Measurements from ENCODE around the gene SHOC2.

The SHOC2 gene

DNA sequence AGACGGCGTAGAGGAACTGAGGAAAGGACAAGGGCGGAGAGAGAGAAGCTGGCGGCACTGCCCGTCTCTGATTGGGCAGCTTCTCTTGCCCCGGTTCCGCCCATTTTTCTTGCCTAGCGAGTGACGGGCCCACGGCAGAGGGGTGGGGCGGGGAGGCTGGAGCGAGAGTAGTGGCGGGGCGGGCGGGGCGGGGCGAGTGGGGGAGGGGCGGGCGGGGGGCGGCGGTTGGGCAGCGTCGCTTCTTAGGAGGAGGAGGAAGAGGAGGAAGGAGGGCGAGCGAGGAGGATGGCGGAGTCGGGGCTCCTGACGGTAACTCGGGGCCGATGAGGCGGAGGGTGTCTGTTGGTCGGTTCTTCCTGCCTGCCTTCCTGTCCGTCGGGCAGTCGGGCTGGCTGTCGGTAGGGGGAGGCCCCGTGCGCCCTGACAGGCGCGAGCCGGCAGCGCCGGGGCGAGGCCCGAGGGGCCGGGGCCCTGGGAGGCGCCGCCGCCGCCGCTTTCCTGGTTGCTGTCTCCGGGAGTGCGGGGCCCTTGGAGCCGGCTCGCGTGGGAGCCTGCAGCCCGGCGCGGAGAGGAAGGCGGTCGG, at the start of gene SHOC2:
Gene SHOC2, plus strand, starts transcription at position 256 of the 583 bp plus-strand sequence. CDS start 44,755 bp downstream, outside the sequence.
- DNase-seq (ENCODE audit: low read depth), result no peak
- TF ChIP-seq, protein P1, sequence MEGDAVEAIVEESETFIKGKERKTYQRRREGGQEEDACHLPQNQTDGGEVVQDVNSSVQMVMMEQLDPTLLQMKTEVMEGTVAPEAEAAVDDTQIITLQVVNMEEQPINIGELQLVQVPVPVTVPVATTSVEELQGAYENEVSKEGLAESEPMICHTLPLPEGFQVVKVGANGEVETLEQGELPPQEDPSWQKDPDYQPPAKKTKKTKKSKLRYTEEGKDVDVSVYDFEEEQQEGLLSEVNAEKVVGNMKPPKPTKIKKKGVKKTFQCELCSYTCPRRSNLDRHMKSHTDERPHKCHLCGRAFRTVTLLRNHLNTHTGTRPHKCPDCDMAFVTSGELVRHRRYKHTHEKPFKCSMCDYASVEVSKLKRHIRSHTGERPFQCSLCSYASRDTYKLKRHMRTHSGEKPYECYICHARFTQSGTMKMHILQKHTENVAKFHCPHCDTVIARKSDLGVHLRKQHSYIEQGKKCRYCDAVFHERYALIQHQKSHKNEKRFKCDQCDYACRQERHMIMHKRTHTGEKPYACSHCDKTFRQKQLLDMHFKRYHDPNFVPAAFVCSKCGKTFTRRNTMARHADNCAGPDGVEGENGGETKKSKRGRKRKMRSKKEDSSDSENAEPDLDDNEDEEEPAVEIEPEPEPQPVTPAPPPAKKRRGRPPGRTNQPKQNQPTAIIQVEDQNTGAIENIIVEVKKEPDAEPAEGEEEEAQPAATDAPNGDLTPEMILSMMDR (IDR thresholded peaks at IDR 0.05; ENCODE audit: low read depth, low read length, missing control alignments), result peak; percentile 36
- in situ Hi-C loops (cut with HindIII; ENCODE audit: low sequenced_read_pairs), result no loop called here
- H3K4me3 ChIP-seq (ENCODE audit: low read depth, low read length), result peak within 1 kb of the TSS; percentile 69

DNA sequence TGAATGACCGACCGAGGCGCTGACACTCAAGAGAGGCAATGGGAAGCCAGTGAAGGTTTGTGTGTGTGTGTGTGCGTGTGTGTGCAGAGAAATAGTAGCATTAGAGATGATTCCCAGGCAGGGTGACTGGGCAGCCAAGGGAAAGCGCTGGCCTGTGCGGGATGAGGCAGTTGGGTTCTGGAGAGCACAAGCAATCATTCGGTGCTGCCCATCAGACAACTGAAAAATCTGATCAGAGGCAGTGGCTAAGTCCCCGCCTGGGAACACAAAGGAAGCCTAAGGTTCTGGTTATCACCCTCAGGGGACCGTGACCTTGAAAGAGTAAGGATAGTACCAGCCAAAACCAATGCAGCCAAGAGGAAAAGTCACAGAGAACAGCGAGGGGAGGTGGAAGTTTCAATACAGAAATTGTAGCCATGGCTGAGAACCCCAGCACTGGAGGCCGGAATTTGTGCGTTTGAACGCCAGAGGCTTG, 48.5 kb upstream of the SHOC2 start:
- in situ Hi-C loops (cut with HindIII; ENCODE audit: low sequenced_read_pairs), result loop anchor here (5.0 kb wide), 1 partner anchor 84 kb away; no protein-coding TSS in a partner anchor
- peak overlapping the region; percentile 86 for H3K4me3 ChIP-seq (ENCODE audit: low read depth, low read length)
- TF ChIP-seq, protein P1 (IDR thresholded peaks at IDR 0.05; ENCODE audit: low read depth, low read length, missing control alignments), result no peak
- no peak for DNase-seq (ENCODE audit: low read depth)

DNA sequence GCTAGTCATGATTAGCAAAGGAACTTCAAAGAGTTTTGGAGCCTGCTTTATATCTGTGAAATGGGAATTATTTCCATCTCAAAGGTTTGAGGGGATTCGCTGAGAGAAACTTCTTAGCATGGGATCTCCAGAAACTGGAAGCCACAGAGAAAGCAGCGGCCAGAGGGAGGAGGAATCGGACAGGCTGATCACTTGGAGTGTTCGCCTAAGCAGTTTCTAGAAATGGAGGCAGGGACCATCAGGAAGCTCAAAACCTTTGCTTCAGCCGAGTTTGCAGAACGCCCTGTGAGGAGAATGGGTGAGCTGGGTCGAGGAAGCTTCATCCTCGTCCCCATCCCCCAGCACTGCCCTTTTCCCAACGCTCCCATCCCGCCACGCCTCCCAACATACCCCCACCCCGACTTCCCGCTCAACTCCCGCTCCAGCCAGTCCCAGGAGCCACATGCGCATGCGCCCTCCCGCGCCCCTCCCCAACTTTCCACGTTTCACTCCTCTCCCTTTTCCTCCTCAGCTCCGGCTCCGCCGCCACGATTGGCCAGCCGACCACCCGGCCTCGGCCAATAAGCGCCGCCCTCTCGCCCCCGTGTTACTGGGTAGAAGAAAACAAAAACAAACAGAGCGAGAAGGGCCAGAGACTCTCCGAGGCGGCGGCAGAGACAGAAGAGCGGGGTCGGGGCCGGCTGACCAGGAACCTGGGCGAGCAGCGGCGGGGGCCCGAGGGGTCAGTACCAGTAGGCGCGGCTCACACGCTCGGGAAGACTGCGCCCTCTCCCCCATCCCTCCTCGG, 47.9 kb upstream of the SHOC2 start, which contains the start of gene PDCD4:
Gene PDCD4, plus strand, starts transcription at position 631 of the 787 bp plus-strand sequence. CDS start 4,100 bp downstream, outside the sequence.
- peak; percentile 95 for DNase-seq (ENCODE audit: low read depth)
- H3K4me3 ChIP-seq (ENCODE audit: low read depth, low read length), result peak within 1 kb of the TSS; percentile 86
- in situ Hi-C loops (cut with HindIII; ENCODE audit: low sequenced_read_pairs), result loop anchor here (5.0 kb wide), 1 partner anchor 84 kb away; no protein-coding TSS in a partner anchor
- TF ChIP-seq, protein P1 (IDR thresholded peaks at IDR 0.05; ENCODE audit: low read depth, low read length, missing control alignments), result no peak

DNA sequence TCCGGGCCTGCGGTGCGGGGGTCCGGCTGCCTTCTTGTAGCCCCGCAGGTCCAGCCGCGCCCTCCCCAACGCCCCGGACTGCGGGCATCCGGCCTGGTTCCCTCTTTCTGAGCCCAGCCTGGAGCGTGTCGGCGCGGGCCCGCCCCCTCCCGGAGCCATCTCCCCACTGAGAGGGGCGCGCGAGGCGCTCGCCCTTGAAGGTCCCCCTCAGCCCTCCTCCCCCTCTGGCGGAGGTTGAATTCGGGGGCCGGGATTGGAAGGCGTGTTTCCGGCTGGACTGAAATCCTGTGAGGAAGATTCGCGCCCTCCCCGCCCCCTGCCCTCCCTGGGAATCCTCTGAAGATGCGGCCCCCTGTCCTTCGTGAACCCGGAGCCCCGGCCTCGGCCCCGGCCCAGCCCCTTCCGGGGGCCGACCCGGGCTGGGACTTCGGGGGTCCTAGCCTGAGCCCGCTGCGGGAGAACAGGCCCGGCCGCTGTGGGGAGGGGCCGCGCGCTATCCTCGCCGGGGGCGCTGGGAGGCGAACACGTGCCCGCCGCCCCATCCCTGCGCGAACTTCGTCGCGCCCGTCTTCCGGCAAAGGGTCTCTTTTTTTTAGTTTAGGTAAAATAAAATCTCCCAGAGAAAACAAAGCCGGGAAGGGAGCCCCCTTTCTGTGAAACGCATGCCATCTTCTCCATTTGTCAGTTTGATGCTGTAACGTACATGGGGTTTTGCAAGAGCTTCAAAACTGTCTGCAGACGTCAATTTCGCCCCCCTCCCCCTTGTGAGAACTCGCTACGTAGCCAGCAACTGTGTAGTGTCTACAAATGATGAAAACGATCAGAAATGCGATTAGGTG, 47.0 kb upstream of the SHOC2 start:
- no peak for DNase-seq (ENCODE audit: low read depth)
- in situ Hi-C loops (cut with HindIII; ENCODE audit: low sequenced_read_pairs), result loop anchor here (5.0 kb wide), 1 partner anchor 85 kb away; no protein-coding TSS in a partner anchor
- TF ChIP-seq, protein P1 (IDR thresholded peaks at IDR 0.05; ENCODE audit: low read depth, low read length, missing control alignments), result peak; percentile 31
- peak overlapping the region; percentile 86 for H3K4me3 ChIP-seq (ENCODE audit: low read depth, low read length)

DNA sequence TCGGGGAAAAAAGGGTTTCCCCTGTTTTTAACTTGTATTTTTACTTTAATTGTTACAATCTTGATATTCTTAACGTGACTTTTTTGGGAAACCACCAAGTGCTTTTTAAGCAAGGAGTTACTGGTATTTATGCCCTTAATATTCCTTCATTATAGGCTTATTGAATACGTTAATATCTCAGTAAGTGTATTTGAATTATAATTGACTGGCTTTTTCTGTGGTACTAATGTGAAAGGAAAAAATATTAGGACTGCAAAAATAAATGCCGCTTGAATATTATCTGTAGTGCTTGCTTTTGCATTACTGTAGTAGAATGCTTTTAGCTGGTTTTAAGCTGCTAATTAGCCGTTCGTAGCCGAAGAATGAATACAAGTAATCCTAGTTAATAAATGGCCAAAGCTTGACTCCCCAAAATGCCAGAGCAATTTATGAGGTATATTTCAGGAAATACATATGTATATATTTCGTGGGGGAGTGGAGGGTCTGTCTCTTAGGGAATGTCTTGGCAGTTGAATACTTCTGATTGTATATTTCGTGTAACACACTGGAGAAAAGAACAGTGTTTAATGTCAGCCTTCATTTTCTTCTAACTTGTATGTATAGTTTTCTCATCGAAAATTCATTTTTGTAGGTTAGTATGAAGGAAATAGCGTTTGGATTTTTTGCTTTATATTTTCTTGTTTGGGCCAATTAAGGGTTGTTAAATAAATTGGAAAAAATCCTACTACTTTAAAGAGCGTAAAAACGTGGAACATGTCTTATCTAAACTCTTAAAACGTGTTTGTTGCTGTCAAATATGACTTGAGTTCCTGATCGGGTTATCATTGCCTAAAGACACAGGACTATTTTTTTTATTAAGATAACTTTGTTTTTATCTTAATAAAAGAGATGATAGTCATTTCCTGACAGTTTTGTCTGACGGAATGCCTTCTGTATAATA, 46.1 kb upstream of the SHOC2 start:
- TF ChIP-seq, protein P1 (IDR thresholded peaks at IDR 0.05; ENCODE audit: low read depth, low read length, missing control alignments), result no peak
- no peak for DNase-seq (ENCODE audit: low read depth)
- H3K4me3 ChIP-seq (ENCODE audit: low read depth, low read length), result peak overlapping the region; percentile 86
- in situ Hi-C loops (cut with HindIII; ENCODE audit: low sequenced_read_pairs), result loop anchor here (5.0 kb wide), 1 partner anchor 86 kb away; no protein-coding TSS in a partner anchor

All from astrocyte of the cerebellum (primary cell).